GM13977 (cell line): ENCODE data around the gene CATSPER3.

Source experiments
- DNase-seq: peaks from one replicate; pipeline ENCODE4 v3.0.0; 2012; ENCODE audit warnings: low spot score
- in situ Hi-C: fragments of 300-500 bp; cut with MboI; formaldehyde crosslinking; loops from one replicate; pipeline ENCODE4 v1.12.0; 2022; ENCODE audit warnings: low sequenced_read_pairs, low pct_unique_long_range_greater_than_20kb, mixed read lengths, inconsistent platforms; ENCODE audit not compliant: unreplicated experiment
- TF ChIP-seq, protein P1 (sequence below): IDR thresholded peaks from 2 replicates; pipeline ENCODE4 v1.5.1; 2012; ENCODE audit warnings: mild to moderate bottlenecking, control low read depth; ENCODE audit not compliant: insufficient read depth; ENCODE audit errors: extremely low read depth, missing control alignments

CATSPER3 gene

DNA sequence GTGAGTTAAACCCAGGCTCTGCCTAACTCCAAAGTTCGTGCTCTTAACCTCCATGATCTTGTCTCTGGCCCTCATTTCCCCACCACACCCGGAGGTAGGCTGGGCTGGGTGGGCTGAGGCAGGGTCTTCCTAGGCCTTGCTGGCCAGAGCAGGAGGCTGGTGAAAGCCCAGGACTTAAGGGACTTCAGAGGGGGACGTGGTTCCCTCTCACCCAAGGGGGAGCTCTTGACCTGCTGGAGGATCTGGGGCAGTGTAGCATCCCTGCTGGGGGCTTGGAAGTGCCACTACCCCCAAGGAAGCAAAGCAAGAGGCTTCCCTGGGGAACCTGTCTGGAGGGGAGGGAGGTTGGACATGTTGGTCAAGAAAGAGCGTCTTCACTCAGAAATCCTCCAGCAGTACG is 51.6 kb downstream of the CATSPER3 start:
- DNase-seq = no peak
- in situ Hi-C loops = no loop called here
- TF ChIP-seq, protein P1, sequence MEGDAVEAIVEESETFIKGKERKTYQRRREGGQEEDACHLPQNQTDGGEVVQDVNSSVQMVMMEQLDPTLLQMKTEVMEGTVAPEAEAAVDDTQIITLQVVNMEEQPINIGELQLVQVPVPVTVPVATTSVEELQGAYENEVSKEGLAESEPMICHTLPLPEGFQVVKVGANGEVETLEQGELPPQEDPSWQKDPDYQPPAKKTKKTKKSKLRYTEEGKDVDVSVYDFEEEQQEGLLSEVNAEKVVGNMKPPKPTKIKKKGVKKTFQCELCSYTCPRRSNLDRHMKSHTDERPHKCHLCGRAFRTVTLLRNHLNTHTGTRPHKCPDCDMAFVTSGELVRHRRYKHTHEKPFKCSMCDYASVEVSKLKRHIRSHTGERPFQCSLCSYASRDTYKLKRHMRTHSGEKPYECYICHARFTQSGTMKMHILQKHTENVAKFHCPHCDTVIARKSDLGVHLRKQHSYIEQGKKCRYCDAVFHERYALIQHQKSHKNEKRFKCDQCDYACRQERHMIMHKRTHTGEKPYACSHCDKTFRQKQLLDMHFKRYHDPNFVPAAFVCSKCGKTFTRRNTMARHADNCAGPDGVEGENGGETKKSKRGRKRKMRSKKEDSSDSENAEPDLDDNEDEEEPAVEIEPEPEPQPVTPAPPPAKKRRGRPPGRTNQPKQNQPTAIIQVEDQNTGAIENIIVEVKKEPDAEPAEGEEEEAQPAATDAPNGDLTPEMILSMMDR = no peak

DNA sequence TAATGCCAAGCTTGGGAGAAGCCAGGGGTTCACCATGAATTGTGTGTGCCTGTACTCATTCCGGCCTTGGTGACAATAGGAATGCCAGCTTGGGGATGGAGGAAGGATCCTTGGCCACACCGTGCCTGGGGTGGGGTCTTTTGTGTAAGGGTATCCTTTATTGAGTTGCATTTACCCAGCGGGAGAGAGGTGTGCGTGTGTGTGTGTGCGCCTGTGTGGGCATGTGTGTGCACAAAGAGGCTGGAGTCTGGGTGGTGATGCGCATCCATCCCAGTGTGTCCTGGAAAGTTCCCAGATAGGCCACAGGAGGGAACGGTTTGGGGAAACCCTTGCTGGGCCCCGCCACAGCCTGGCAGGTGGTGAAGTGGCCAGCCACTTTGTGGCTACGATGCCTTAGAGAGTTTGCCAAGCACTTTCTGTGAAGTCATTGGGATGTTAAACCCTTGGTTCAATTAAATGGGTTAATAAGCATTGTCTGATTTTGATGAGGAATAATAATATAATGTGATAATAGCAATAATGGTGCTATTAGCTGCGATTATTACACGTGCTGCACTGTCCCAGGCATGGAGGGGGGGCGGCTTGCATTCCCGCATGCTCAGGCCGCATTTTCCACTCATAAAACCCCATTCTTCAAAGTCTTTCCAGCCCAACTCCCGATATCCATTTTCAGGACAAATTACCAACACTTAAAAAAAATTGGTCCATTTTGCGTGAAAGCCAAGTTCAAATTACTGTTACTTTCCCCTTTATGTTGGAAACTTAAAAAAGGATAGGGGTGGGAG is 52.6 kb downstream of the CATSPER3 start:
- in situ Hi-C loops = no loop called here
- DNase-seq = no peak
- TF ChIP-seq, protein P1 = no peak

DNA sequence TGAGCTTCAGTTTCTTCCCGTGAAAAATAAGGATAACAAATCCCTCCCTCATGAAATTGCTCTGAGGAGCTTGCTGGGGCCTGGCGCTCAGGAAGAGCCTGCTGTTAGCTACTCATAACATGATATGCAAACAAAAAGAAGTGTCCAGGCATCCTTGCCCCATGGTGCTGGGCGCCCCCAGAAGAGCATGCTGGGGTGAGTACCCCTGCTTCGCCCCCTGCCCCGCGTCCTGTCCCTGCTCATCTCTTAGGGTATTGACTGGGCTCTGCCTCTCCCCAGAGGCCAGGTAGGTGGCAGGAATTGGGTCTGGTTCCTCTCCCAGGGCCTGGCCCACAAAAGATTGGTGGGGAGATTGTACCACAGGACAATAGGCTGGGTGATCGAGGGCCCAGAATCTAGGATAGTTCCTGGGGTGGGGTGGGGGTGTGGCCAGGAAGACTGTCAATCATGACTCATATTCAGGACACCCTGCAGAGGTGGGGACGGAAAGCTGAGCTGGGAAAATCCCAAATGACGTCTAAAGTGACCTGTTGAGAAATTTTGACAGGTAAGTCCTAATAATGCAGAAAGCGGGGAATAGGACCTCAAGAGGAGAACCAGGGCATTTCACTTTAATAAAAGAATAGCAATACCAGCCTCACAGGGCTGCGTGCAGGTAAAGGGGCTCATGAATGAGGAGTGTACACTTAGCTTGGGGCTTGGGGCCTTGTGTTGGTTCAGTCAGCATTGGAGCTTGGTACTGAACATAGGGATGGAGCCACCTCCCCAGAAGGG is 57.4 kb downstream of the CATSPER3 start:
- no peak for DNase-seq
- TF ChIP-seq, protein P1 = no peak
- in situ Hi-C loops = no loop called here

DNA sequence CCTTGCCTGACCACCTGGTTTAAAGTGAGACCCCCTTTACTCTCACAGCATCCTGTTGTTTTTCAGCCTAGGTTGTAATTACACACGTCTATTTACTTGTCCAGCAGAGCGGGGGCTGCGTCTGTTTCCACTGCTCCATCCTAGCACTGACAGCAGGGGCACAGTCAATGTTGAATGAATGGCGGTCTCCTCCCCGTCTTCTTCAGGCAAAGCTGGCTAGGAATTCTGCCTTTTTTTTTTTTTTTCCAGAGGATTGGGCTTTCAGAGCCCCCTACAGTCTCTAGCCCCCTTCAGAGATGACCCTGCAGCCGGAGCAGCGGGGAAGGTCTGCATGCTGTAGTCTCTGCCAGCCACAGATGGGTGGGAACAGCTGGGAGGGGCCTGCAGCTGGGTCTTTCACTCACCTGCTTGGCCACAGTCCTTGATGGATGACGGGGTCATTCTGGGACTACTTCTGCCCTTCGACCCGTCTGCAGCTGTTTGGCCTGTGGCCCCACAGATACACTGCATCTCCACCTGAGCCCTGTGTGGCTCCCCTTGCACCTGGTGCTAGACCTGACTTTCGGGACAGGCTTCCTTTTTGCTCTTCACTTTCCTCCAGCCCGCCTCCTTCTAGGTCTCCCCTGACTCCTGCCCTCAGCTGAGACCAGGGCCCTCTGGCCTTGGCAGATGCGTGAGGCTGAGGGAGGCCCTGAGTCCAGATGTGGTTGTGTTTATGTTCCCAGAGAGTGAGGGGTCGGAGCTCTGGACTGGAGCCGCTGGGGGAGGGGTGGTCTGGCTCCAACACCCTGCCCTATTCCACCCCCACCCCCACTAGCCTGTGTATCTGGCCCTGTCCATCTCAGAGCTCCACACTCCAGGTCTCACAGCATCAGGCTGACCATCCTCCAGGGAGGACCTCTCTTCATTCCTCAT is 58.3 kb downstream of the CATSPER3 start:
- in situ Hi-C loops = no loop called here
- no peak for DNase-seq
- TF ChIP-seq, protein P1 = no peak

DNA sequence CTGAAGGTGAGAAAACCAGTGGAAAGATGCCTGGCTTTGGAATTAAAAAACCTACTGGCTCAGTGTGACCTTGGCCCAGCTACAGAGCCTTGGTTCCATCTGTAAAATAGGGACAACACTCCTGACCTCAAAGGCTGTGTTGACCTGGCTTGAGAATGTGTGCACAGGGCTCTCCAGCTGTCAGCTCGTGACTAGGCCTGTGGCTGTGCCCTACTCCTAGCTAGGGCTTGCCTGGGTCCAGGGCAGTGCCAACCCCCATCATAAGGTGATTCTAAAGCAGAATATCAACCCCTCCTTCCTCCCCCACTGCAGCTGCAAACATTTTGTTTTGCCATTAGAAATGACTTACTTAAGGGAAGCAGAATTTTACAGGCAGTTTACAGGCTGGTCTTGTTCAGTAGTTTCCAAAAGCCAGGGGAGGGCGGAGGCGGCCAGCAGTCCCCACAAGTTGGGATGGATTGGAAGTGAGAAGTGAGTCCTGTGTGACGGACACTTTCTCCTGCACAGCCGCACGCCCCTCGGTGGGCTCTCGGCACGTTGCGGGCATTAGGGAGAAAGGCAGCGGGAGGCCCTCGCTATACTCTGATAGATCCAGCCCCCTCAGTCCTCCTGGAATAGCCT is 59.0 kb downstream of the CATSPER3 start:
- TF ChIP-seq, protein P1 = no peak
- in situ Hi-C loops = no loop called here
- no peak for DNase-seq

DNA sequence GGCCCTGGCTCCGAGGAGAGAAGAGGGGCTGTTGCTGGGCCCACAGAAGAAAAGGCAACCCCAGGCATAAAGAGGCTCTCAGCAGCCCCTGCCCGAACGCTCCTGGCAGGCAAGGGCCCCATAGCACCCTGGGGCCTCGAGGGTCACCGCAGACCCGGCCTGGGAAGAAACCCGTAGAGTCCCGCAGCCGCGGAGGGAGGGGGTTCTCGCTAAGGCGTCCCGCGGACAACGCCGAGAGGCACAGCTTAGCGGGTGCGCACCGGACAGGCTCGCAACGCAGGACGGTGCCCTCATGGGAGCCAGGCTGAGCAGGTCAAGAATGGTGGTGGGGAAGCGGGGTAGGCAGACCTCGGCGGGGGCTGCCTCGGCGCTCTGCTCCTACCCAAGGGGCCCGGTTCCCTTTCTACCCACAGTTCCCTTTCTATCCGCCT is 59.6 kb downstream of the CATSPER3 start:
- DNase-seq = no peak
- in situ Hi-C loops = no loop called here
- TF ChIP-seq, protein P1 = no peak
